Endothelial cell (in vitro differentiated cells): ENCODE measurements around the gene BHLHE23. TPM values are rescaled to one million over a fixed set of nuclear protein-coding genes. Genes with fewer than 3 reads are reported as not detected.

Experiments used
- DNase-seq: peaks from one replicate; pipeline ENCODE4 v3.0.0; 2021; ENCODE audit warnings: low spot score
- H3K27ac Mint-ChIP-seq: one replicate; pipeline ENCODE4 v1.8.0; 2021; ENCODE audit warnings: mixed read lengths, inconsistent platforms; ENCODE audit not compliant: unreplicated experiment
- H3K27me3 Mint-ChIP-seq: one replicate; pipeline ENCODE4 v1.8.0; 2021; ENCODE audit warnings: mild to moderate bottlenecking, moderate library complexity, mixed read lengths, inconsistent platforms; ENCODE audit not compliant: unreplicated experiment
- H3K36me3 Mint-ChIP-seq: one replicate; pipeline ENCODE4 v1.8.0; 2021; ENCODE audit warnings: mild to moderate bottlenecking, low read depth, mixed read lengths, inconsistent platforms; ENCODE audit not compliant: unreplicated experiment
- H3K4me1 Mint-ChIP-seq: one replicate; pipeline ENCODE4 v1.8.0; 2021; ENCODE audit warnings: mild to moderate bottlenecking, mixed read lengths, inconsistent platforms; ENCODE audit not compliant: unreplicated experiment
- H3K4me3 Mint-ChIP-seq: one replicate; pipeline ENCODE4 v1.8.0; 2021; ENCODE audit warnings: mild to moderate bottlenecking, mixed read lengths, inconsistent platforms; ENCODE audit not compliant: unreplicated experiment
- H3K9me3 Mint-ChIP-seq: one replicate; pipeline ENCODE4 v1.8.0; 2021; ENCODE audit warnings: mixed read lengths, inconsistent platforms; ENCODE audit not compliant: unreplicated experiment
- long read RNA-seq: library from polyadenylated mRNA; unstranded; transcript quantifications from one replicate; pipeline ENCODE4 v2.0.0, GENCODE V29; 2020; ENCODE audit not compliant: unreplicated experiment
- total RNA-seq: library from RNA; stranded (reverse); fragmentation: NEBNext Ultra II Directional; extraction: Animal tissue kit (Norgen Biotek cat#: 25700); gene quantifications from one replicate; pipeline ENCODE4 v1.2.1, GENCODE V29; 2021; ENCODE audit not compliant: unreplicated experiment
- TF ChIP-seq, protein P1 (sequence below): fragments of 200-600 bp; sonication (generic); IDR thresholded peaks from one replicate; pipeline ENCODE4 v1.5.0; 2021; ENCODE audit warnings: antibody characterized with exemption; ENCODE audit not compliant: unreplicated experiment

Gene BHLHE23
- total RNA-seq, result not detected
- long read RNA-seq, result 0 reads

DNA sequence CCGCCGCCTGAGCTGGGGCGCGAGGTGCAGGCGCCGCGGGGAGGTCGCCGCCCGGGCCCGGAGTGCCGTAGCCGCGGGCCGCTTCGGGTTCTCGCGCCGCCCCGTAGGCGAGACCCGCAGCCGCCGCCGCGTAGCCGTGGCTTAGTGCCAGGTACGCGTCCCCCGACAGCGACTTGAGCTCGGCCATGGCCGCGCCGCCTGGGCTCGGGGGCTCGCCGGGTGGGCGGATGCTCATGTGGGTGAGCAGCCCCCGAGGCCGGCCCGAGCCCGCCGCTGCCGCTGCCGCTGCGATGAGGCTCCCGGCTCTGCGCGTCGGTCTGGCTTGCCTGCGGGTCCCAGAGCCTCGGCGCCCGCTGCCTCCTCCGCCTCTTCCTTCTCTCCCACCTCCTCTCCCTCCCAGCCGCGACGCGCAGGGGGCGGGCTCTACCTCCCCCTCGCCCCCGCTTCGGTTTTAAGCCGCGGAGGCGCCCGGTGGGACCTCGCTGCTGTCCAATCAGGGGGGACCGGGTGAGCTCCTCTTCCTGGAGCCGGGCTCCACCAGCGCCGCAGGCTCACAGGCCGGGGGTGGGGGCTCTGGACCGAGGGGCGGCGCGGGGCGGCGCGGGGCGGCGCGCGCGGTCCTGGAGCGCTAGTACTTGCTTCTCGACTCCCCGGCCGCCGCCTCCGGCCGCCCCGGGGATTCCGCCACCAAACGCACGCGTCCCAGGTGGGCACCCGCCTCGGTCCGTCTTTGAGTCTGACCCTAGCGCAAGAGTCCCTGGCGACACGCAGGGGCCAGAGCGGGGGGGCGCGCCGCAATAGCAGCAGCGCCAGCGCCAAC lies at the start of gene BHLHE23:
Gene BHLHE23 (minus strand): TSS at position 425 of the 820 bp plus-strand sequence. CDS start 190 bp downstream, at position 235.
- Mint-ChIP-seq H3K4me3 (no peak within 1 kb of the TSS), H3K9me3 (no peaks in the 10 kb centered on the region), H3K27ac (no peak within 1 kb of the TSS), H3K27me3 (peaks cover 11% of the 10 kb centered on the region), H3K36me3 (peaks cover 3% of the 10 kb centered on the region), H3K4me1 (no peaks in the 10 kb centered on the region)
- DNase-seq, result no peak
- TF ChIP-seq, protein P1, sequence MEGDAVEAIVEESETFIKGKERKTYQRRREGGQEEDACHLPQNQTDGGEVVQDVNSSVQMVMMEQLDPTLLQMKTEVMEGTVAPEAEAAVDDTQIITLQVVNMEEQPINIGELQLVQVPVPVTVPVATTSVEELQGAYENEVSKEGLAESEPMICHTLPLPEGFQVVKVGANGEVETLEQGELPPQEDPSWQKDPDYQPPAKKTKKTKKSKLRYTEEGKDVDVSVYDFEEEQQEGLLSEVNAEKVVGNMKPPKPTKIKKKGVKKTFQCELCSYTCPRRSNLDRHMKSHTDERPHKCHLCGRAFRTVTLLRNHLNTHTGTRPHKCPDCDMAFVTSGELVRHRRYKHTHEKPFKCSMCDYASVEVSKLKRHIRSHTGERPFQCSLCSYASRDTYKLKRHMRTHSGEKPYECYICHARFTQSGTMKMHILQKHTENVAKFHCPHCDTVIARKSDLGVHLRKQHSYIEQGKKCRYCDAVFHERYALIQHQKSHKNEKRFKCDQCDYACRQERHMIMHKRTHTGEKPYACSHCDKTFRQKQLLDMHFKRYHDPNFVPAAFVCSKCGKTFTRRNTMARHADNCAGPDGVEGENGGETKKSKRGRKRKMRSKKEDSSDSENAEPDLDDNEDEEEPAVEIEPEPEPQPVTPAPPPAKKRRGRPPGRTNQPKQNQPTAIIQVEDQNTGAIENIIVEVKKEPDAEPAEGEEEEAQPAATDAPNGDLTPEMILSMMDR, result no peak

DNA sequence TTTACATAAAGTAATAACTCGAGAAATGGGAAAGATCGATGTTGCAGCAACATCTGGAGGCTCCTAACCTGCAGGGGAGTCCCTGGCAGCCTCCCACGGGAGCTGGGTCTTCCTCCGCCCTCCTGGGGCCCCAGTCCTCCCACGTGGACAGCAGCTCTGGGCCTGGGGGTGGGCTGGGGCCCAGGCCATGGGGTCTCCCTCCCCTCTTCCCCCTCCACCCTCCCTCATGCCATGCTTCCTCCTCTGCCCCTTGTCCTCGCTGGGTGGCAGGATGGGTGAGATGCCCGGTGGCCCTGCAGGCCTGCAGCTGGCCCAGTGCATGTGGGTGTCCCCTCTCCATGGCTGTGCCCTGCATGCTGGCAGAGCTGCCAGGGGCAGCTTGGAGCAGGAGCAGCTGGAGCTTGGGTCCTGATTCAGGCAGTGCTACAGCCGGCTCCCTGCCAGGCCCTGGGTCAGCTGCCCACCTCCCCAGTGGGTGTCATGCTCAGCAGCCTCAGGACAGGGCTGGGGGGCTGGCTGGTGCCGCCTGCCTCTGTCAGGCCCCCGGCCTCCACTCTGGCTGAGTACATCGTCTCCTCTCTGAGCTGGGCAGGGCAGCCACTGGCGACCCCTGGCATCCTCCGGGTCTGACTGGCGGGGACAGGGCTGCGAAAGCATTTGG lies 48.9 kb upstream of the BHLHE23 start:
- H3K27ac Mint-ChIP-seq, result no peak overlapping the region
- no peak overlapping the region for H3K4me3 Mint-ChIP-seq
- H3K36me3 Mint-ChIP-seq, result no peaks in the 10 kb centered on the region
- DNase-seq, result no peak
- H3K9me3 Mint-ChIP-seq, result no peaks in the 10 kb centered on the region
- H3K27me3 Mint-ChIP-seq, result no peaks in the 10 kb centered on the region
- TF ChIP-seq, protein P1, result no peak
- peaks cover 3% of the 10 kb centered on the region for H3K4me1 Mint-ChIP-seq

DNA sequence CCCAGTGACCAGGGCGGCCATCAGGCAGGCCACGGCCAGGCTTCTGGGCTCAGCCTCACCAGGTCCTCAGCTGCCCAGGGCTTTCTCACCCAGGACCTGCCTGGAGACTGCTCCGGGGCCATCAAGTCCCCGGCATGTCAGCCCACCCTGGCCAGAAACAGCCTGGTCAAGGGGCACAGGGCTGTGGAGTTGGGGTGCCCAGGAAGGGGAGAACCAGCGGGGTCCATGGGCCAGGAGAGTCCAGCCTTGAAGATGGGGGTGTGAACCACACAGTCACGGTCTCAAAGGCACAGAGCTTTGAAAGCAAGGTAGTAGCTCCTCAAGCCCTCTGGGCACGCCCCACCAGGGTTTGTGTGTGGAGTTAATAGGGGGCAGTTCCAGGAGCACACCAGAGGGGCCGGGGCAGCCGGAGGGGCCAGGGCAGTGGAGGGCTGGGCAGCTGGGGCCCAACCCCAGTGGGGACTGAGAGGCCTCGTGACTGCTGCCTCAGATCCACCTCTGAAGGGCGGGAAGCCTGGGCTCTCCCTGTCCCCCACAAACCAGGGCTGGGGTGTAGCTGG lies 48.0 kb upstream of the BHLHE23 start:
- H3K9me3 Mint-ChIP-seq, result no peaks in the 10 kb centered on the region
- no peak overlapping the region for H3K27ac Mint-ChIP-seq
- no peak for DNase-seq
- TF ChIP-seq, protein P1, result no peak
- no peaks in the 10 kb centered on the region for H3K36me3 Mint-ChIP-seq
- H3K27me3 Mint-ChIP-seq, result no peaks in the 10 kb centered on the region
- H3K4me3 Mint-ChIP-seq, result no peak overlapping the region
- peaks cover 3% of the 10 kb centered on the region for H3K4me1 Mint-ChIP-seq

DNA sequence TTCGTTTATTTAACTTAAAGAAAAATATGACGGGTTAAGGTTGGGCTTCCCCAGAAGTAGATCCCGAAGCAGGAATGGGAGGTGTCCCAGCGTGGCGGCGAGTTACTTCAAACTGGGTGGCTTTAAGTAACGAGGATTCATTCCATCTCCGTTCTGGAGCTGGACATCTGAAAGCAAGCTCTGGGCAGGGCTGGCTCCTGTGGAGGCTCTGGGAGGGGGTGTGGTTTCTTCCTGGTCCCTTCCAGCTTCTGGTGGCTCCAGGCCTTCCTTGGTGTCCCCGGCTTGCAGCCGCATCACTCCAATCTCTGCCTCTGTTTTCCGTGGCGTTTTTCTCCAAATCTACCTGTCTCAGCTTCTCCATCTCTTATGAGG lies 47.3 kb upstream of the BHLHE23 start:
- Mint-ChIP-seq H3K4me1 (peaks cover 3% of the 10 kb centered on the region), H3K4me3 (no peak overlapping the region), H3K27ac (no peak overlapping the region), H3K36me3 (no peaks in the 10 kb centered on the region), H3K9me3 (no peaks in the 10 kb centered on the region), H3K27me3 (no peaks in the 10 kb centered on the region)
- DNase-seq, result no peak
- TF ChIP-seq, protein P1, result no peak
